ENCODE measurements around the gene RAB27A. TPM values are rescaled to one million over a fixed set of nuclear protein-coding genes. Genes with fewer than 3 reads are reported as not detected.

The RAB27A gene
- total and polyA plus RNA-seq, 2 of the 13 experiments (the other 11 are each of a cell fraction or from before 2014, with no cell fraction given), result 3.4 to 8.1 TPM

DNA sequence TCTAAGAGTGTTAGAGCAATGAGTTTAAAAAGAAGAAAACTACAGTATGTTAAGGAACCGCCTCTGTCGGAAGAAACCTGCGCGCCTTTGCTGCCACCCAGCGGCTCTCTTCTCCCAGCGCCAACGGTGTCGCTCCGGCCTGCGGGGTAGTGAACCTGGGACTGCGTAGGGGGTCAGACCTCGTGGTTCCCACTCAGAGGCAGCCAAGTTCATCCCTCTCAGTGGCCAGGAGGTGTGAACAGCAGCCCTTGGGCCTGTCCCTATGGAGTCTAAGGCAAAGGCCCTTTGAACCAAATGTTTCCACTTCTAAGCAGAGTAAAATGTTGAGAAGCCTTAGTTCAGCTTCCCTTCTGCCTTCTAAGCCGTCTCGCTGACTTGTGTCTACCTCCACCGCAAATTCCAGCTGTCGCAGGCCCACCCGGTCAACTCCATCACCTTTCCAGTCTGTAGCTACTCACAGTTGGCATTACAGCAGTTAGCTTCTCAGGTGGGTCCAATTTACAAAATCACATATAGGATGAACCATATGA is 980 bp upstream of the RAB27A start:
- in situ Hi-C loops (cut with HindIII; ENCODE audit: extremely low pct_ligation_motif_present, low pct_unique_long_range_greater_than_20kb), result loop anchor here (5.0 kb wide), 1 partner anchor 73 kb away; no protein-coding TSS in a partner anchor
- peak overlapping the region; percentile 80 to 82 (median 81) for H3K4me3 ChIP-seq (replicated peaks in 1 of 3; ENCODE audit: insufficient read depth in 1 of 3, low read depth in 2 of 3, low read length in 3 of 3)
- peak overlapping the region; percentile 72 for H3K9ac ChIP-seq (ENCODE audit: insufficient read depth, low read depth, low read length)
- H3K79me2 ChIP-seq (ENCODE audit: insufficient read depth, low read length), result no peaks in the 10 kb centered on the region
- POLR2A ChIA-PET, result interaction anchor here (0.5 to 0.8 kb wide), 2 partner anchors 70 to 73 kb away, joined by 3 read pairs; no protein-coding TSS in a partner anchor
- DNase-seq (ENCODE audit: low spot score) (peak; percentile 71), FAIRE-seq (peak; percentile 58), ATAC-seq (peak; percentile 90)
- CTCF ChIA-PET (ENCODE audit: low intra/inter-chr PET ratio, low total read pairs), result interaction anchor here (1.1 to 3.6 kb wide), 4 partner anchors 56 to 145 kb away, joined by 3 to 66 read pairs (median 4); no protein-coding TSS in a partner anchor
- H2AFZ ChIP-seq (ENCODE audit: low read length), result peak overlapping the region; percentile 86
- peak overlapping the region; percentile 92 for H3K4me2 ChIP-seq (ENCODE audit: low read depth, low read length)
- H4K20me1 ChIP-seq (ENCODE audit: insufficient read depth, low read length), result no peaks in the 10 kb centered on the region
- no peaks in the 10 kb centered on the region for H3K36me3 ChIP-seq (replicated peaks in 1 of 2; ENCODE audit: control insufficient read depth in 1 of 2, insufficient read depth in 2 of 2, low read length in 2 of 2)
- intact Hi-C loops (cut with micrococcal nuclease; ENCODE audit: unreplicated experiment), result loop anchor here (1.0 to 2.0 kb wide), 3 partner anchors 69 to 144 kb away; no protein-coding TSS in a partner anchor
- no TSS peak for BruUV-seq (replicated peaks)
- peaks cover 16% of the 10 kb centered on the region for H3K4me1 ChIP-seq (ENCODE audit: insufficient read depth, low read length)
- WGBS (ENCODE audit: low lambda C conversion rate), result 35% methylated on average over 10 of the region's 17 CpGs
- peak overlapping the region; percentile 62 for H3K27ac ChIP-seq (ENCODE audit: extremely low read length, insufficient read depth, low read length)
- H3K27me3 ChIP-seq (ENCODE audit: control insufficient read depth in 1 of 2, insufficient read depth in 2 of 2, low read length in 2 of 2), result no peaks in the 10 kb centered on the region; a peak in 1 of 5 replicates
- no peaks in the 10 kb centered on the region for H3K9me3 ChIP-seq (ENCODE audit: low read length)
- TF ChIP-seq PREB (CRISPR knock-in tag; IDR thresholded peaks at IDR 0.05) (no peak), CBX2 (IDR thresholded peaks at IDR 0.05; ENCODE audit: low read depth, low read length) (no peak), CBX2 (CRISPR knock-in tag; IDR thresholded peaks at IDR 0.05; ENCODE audit: low read depth) (no peak), ATAD3A (CRISPR knock-in tag; IDR thresholded peaks at IDR 0.05) (no peak), ZNF737 (CRISPR knock-in tag; IDR thresholded peaks at IDR 0.05; ENCODE audit: borderline replicate concordance) (no peak), TBX2 (CRISPR knock-in tag; IDR thresholded peaks at IDR 0.05; ENCODE audit: borderline replicate concordance) (0 out of 2 replicates have a peak, but pooled peaks have one; percentile 7), ZNF430 (CRISPR knock-in tag; IDR thresholded peaks at IDR 0.05) (no peak; the same call in 1 of the 2 replicates), MIER2 (CRISPR knock-in tag; IDR thresholded peaks at IDR 0.05) (no peak), HNF4A (CRISPR knock-in tag; IDR thresholded peaks at IDR 0.05) (no peak), ZNF138 (CRISPR knock-in tag; IDR thresholded peaks at IDR 0.05; ENCODE audit: low read depth) (no peak), PHF5A (CRISPR knock-in tag; IDR thresholded peaks at IDR 0.05; ENCODE audit: low read depth, unreplicated experiment) (no peak), PPARG (CRISPR knock-in tag; conservative IDR thresholded peaks at IDR 0.05) (peak; percentile 35; the same call in 1 of the 2 replicates), ZNF644 (CRISPR knock-in tag; IDR thresholded peaks at IDR 0.05; ENCODE audit: low read depth) (no peak), PAXIP1 (CRISPR knock-in tag; conservative IDR thresholded peaks at IDR 0.05) (no peak), TEF (CRISPR knock-in tag; IDR thresholded peaks at IDR 0.05) (no peak), ZNF761 (CRISPR knock-in tag; conservative IDR thresholded peaks at IDR 0.05) (no peak), KLF15 (CRISPR knock-in tag; IDR thresholded peaks at IDR 0.05; ENCODE audit: borderline replicate concordance) (no peak), ZNF224 (CRISPR knock-in tag; IDR thresholded peaks at IDR 0.05) (no peak), RXRB (CRISPR knock-in tag; IDR thresholded peaks at IDR 0.05; ENCODE audit: borderline replicate concordance) (0 out of 2 replicates have a peak, but pooled peaks have one; percentile 21), BRCA1 (CRISPR knock-in tag; IDR thresholded peaks at IDR 0.05) (no peak), HOXA7 (CRISPR knock-in tag; IDR thresholded peaks at IDR 0.05) (no peak), ZNF296 (CRISPR knock-in tag; conservative IDR thresholded peaks at IDR 0.05) (no peak)
